HEK293 (cell line): ENCODE results near the gene CMTM2.

ENCODE experiments used
- MYNN ChIP-seq: fragments of 450-650 bp; formaldehyde crosslinking; IDR thresholded peaks from 2 replicates; pipeline ENCODE4 v1.5.1; 2016; ENCODE audit warnings: missing biosample characterization, missing genetic modification characterization, borderline replicate concordance
- SP2 ChIP-seq: fragments of 450-650 bp; formaldehyde crosslinking; IDR thresholded peaks from 2 replicates; pipeline ENCODE4 v1.5.1; 2016; ENCODE audit warnings: missing biosample characterization, missing genetic modification characterization
- YY1 ChIP-seq: fragments of 450-650 bp; formaldehyde crosslinking; IDR thresholded peaks from 2 replicates; pipeline ENCODE4 v1.5.1; 2018; ENCODE audit warnings: missing biosample characterization, missing genetic modification characterization
- ZFP37 ChIP-seq: fragments of 450-650 bp; formaldehyde crosslinking; IDR thresholded peaks from 2 replicates; pipeline ENCODE4 v1.5.1; 2016; ENCODE audit warnings: missing biosample characterization, missing genetic modification characterization
- ZNF19 ChIP-seq: fragments of 450-650 bp; formaldehyde crosslinking; IDR thresholded peaks from 2 replicates; pipeline ENCODE4; 2016; ENCODE audit warnings: missing biosample characterization, missing genetic modification characterization, low read depth
- ZNF311 ChIP-seq: fragments of 450-650 bp; formaldehyde crosslinking; IDR thresholded peaks from 2 replicates; pipeline ENCODE4 v1.5.1; 2017; ENCODE audit warnings: missing biosample characterization, missing genetic modification characterization, borderline replicate concordance
- ZNF366 ChIP-seq: fragments of 450-650 bp; formaldehyde crosslinking; conservative IDR thresholded peaks from 2 replicates; pipeline ENCODE4 v1.5.1; 2016; ENCODE audit warnings: missing biosample characterization, missing genetic modification characterization
- TF ChIP-seq, protein P1 (sequence below): fragments of 450-650 bp; formaldehyde crosslinking; IDR thresholded peaks from 2 replicates; pipeline ENCODE4 v1.5.1; 2016; ENCODE audit warnings: missing biosample characterization, missing genetic modification characterization
- TF ChIP-seq, protein P2 (sequence below): fragments of 450-650 bp; formaldehyde crosslinking; IDR thresholded peaks from 2 replicates; pipeline ENCODE4 v1.5.1; 2016; ENCODE audit warnings: missing biosample characterization, missing genetic modification characterization
- TF ChIP-seq, protein P3 (sequence below): fragments of 450-650 bp; formaldehyde crosslinking; IDR thresholded peaks from 2 replicates; pipeline ENCODE4 v1.5.1; 2016; ENCODE audit warnings: missing biosample characterization, missing genetic modification characterization, low read depth

DNA sequence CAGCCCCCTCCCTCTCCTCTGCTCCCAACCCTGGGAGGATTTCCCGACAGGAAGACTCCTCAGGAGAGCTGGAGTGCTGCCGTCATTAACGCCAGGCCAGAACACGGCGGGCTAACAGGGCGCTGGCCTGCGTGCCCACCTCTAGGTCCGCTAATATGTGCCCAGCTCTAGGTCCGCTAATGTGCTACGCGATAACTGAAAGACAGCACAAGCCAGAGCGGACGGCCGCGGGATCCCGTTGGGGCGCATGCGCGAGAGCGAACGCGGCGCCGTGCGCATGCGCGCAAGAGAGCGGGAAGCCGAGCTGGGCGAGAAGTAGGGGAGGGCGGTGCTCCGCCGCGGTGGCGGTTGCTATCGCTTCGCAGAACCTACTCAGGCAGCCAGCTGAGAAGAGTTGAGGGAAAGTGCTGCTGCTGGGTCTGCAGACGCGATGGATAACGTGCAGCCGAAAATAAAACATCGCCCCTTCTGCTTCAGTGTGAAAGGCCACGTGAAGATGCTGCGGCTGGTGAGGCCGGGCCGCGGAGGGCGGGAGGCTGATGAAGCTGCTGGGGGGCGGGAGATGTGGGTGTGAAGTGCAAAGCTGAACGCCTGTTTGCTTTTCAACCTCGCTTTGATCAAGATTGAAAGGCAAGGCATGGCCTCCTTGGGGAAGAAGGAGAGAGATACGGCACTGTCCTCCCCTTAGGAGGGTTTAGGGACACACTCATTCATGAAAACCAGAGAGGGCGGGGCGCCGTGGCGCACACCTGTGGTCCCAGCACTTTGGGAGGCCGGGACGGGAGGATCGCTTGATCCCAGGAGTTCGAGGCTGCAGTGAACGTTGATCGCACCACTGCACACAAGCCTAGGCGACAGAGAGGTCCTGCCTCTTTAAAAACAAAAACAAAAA lies 26.7 kb upstream of the CMTM2 start, which contains the start of gene CKLF:
- no peak for TF ChIP-seq ZNF311 (tag by site-specific recombination)
- TF ChIP-seq MYNN (tag by site-specific recombination), result no peak
- TF ChIP-seq ZNF19 (tag by site-specific recombination), result no peak
- TF ChIP-seq ZFP37 (tag by site-specific recombination), result no peak
- TF ChIP-seq, protein P1, sequence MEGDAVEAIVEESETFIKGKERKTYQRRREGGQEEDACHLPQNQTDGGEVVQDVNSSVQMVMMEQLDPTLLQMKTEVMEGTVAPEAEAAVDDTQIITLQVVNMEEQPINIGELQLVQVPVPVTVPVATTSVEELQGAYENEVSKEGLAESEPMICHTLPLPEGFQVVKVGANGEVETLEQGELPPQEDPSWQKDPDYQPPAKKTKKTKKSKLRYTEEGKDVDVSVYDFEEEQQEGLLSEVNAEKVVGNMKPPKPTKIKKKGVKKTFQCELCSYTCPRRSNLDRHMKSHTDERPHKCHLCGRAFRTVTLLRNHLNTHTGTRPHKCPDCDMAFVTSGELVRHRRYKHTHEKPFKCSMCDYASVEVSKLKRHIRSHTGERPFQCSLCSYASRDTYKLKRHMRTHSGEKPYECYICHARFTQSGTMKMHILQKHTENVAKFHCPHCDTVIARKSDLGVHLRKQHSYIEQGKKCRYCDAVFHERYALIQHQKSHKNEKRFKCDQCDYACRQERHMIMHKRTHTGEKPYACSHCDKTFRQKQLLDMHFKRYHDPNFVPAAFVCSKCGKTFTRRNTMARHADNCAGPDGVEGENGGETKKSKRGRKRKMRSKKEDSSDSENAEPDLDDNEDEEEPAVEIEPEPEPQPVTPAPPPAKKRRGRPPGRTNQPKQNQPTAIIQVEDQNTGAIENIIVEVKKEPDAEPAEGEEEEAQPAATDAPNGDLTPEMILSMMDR (tag by site-specific recombination), result 0 out of 2 replicates have a peak, but pooled peaks have one; percentile 24
- TF ChIP-seq ZNF366 (tag by site-specific recombination), result no peak
- TF ChIP-seq, protein P2, sequence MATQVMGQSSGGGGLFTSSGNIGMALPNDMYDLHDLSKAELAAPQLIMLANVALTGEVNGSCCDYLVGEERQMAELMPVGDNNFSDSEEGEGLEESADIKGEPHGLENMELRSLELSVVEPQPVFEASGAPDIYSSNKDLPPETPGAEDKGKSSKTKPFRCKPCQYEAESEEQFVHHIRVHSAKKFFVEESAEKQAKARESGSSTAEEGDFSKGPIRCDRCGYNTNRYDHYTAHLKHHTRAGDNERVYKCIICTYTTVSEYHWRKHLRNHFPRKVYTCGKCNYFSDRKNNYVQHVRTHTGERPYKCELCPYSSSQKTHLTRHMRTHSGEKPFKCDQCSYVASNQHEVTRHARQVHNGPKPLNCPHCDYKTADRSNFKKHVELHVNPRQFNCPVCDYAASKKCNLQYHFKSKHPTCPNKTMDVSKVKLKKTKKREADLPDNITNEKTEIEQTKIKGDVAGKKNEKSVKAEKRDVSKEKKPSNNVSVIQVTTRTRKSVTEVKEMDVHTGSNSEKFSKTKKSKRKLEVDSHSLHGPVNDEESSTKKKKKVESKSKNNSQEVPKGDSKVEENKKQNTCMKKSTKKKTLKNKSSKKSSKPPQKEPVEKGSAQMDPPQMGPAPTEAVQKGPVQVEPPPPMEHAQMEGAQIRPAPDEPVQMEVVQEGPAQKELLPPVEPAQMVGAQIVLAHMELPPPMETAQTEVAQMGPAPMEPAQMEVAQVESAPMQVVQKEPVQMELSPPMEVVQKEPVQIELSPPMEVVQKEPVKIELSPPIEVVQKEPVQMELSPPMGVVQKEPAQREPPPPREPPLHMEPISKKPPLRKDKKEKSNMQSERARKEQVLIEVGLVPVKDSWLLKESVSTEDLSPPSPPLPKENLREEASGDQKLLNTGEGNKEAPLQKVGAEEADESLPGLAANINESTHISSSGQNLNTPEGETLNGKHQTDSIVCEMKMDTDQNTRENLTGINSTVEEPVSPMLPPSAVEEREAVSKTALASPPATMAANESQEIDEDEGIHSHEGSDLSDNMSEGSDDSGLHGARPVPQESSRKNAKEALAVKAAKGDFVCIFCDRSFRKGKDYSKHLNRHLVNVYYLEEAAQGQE (tag by site-specific recombination), result no peak
- TF ChIP-seq YY1 (tag by site-specific recombination), result no peak
- TF ChIP-seq, protein P3, sequence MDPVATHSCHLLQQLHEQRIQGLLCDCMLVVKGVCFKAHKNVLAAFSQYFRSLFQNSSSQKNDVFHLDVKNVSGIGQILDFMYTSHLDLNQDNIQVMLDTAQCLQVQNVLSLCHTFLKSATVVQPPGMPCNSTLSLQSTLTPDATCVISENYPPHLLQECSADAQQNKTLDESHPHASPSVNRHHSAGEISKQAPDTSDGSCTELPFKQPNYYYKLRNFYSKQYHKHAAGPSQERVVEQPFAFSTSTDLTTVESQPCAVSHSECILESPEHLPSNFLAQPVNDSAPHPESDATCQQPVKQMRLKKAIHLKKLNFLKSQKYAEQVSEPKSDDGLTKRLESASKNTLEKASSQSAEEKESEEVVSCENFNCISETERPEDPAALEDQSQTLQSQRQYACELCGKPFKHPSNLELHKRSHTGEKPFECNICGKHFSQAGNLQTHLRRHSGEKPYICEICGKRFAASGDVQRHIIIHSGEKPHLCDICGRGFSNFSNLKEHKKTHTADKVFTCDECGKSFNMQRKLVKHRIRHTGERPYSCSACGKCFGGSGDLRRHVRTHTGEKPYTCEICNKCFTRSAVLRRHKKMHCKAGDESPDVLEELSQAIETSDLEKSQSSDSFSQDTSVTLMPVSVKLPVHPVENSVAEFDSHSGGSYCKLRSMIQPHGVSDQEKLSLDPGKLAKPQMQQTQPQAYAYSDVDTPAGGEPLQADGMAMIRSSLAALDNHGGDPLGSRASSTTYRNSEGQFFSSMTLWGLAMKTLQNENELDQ (tag by site-specific recombination), result no peak
- TF ChIP-seq SP2 (tag by site-specific recombination), result peak; percentile 85
